ENCODE measurements around the gene ARRB1.
A peak's percentile ranks its signal among the peaks of the same experiment; 100 is the strongest.

Gene ARRB1

GRCh38 chr11:75244052-75244814, 107.2 kb downstream of the ARRB1 start:
- DNase-seq, result no peak

- no peak for DNase-seq
Measured at GRCh38 chr11:75242722-75243600, 108.5 kb downstream of the ARRB1 start.

GRCh38 chr11:75241906-75242644, 109.4 kb downstream of the ARRB1 start:
- peak; percentile 43 for DNase-seq

- peak; percentile 43 for DNase-seq
Measured at GRCh38 chr11:75241036-75241905, 110.2 kb downstream of the ARRB1 start.

- DNase-seq, result peak; percentile 23
Measured at GRCh38 chr11:75240311-75241035, 111.0 kb downstream of the ARRB1 start, which contains the start of gene TPBGL. Gene TPBGL (plus strand): TSS chr11:75240774. CDS start chr11:75241050, 276 bp downstream.

GRCh38 chr11:75239531-75240290, 111.8 kb downstream of the ARRB1 start:
- no peak for DNase-seq

- DNase-seq, result no peak
Measured at GRCh38 chr11:75238595-75239440, 112.6 kb downstream of the ARRB1 start.

- no peak for DNase-seq
Measured at GRCh38 chr11:75237050-75237449, 114.4 kb downstream of the ARRB1 start.

- no peak for DNase-seq
Measured at GRCh38 chr11:75236062-75236461, 115.4 kb downstream of the ARRB1 start.

- DNase-seq, result no peak
Measured at GRCh38 chr11:75233754-75234172, 117.7 kb downstream of the ARRB1 start.

GRCh38 chr11:75230621-75231020, 120.8 kb downstream of the ARRB1 start:
- DNase-seq, result no peak

GRCh38 chr11:75229466-75229865, 122.0 kb downstream of the ARRB1 start:
- no peak for DNase-seq

GRCh38 chr11:75225794-75226193, 125.7 kb downstream of the ARRB1 start:
- no peak for DNase-seq

GRCh38 chr11:75223954-75224643, 127.4 kb downstream of the ARRB1 start:
- no peak for DNase-seq

- DNase-seq, result no peak
Measured at GRCh38 chr11:75219869-75220268, 131.6 kb downstream of the ARRB1 start.

GRCh38 chr11:75214843-75215242, 136.6 kb downstream of the ARRB1 start:
- DNase-seq, result no peak

- no peak for DNase-seq
Measured at GRCh38 chr11:75214411-75214821, 137.0 kb downstream of the ARRB1 start.

Measured in NCI-H1694 treated with DMSO at 0.1 percent for 48 hours (cell line).